GM19467 (cell line): ENCODE data around the gene MST1.

Experiments
- ATAC-seq: cut with Tn5 transposase; IDR thresholded peaks from one replicate; pipeline ENCODE4 v1.9.1; 2021; ENCODE audit warnings: mild to moderate bottlenecking, moderate library complexity; ENCODE audit not compliant: unreplicated experiment

The MST1 gene

GRCh38 chr3:49718858-49719213 lies 29.6 kb upstream of the MST1 start:
- ATAC-seq = no peak

GRCh38 chr3:49717959-49718857 lies 28.9 kb upstream of the MST1 start:
- no peak for ATAC-seq

- ATAC-seq = no peak
Measured at GRCh38 chr3:49717211-49717958, 28.1 kb upstream of the MST1 start.

- ATAC-seq = no peak
Measured at GRCh38 chr3:49716691-49717210, 27.5 kb upstream of the MST1 start.

GRCh38 chr3:49716169-49716568 lies 26.9 kb upstream of the MST1 start:
- ATAC-seq = no peak

GRCh38 chr3:49715611-49716121 lies 26.4 kb upstream of the MST1 start:
- no peak for ATAC-seq

GRCh38 chr3:49714728-49715550 lies 25.7 kb upstream of the MST1 start:
- no peak for ATAC-seq

GRCh38 chr3:49713336-49714105 lies 24.2 kb upstream of the MST1 start:
- ATAC-seq = no peak

- no peak for ATAC-seq
Measured at GRCh38 chr3:49712631-49713317, 23.5 kb upstream of the MST1 start.

GRCh38 chr3:49712166-49712565 lies 22.9 kb upstream of the MST1 start:
- no peak for ATAC-seq

- no peak for ATAC-seq
Measured at GRCh38 chr3:49711489-49711888, 22.2 kb upstream of the MST1 start.

GRCh38 chr3:49709852-49710251 lies 20.6 kb upstream of the MST1 start:
- ATAC-seq = no peak

- ATAC-seq = no peak
Measured at GRCh38 chr3:49707113-49707480, 17.8 kb upstream of the MST1 start.

- ATAC-seq = no peak
Measured at GRCh38 chr3:49706456-49707112, 17.3 kb upstream of the MST1 start.

- ATAC-seq = no peak
Measured at GRCh38 chr3:49705390-49705960, 16.2 kb upstream of the MST1 start.

GRCh38 chr3:49704629-49705028 lies 15.4 kb upstream of the MST1 start:
- no peak for ATAC-seq

GRCh38 chr3:49703956-49704355 lies 14.7 kb upstream of the MST1 start:
- no peak for ATAC-seq

- no peak for ATAC-seq
Measured at GRCh38 chr3:49703443-49703927, 14.2 kb upstream of the MST1 start.

- no peak for ATAC-seq
Measured at GRCh38 chr3:49702672-49703071, 13.4 kb upstream of the MST1 start.
